ENCODE measurements around the gene ZNF19.

The ZNF19 gene

GRCh38 chr16:71484006-71484893 lies 4.9 kb downstream of the ZNF19 start:
- Histone ChIP-seq H3K4me3 (ENCODE audit: insufficient read length, low read depth) (peak overlapping the region; percentile 88), H3K27me3 (ENCODE audit: insufficient read depth, insufficient read length) (no peaks in the 10 kb centered on the region), H3K4me1 (ENCODE audit: insufficient read depth, insufficient read length) (no peaks in the 10 kb centered on the region), H3K9me3 (ENCODE audit: insufficient read depth, low read length) (no peaks in the 10 kb centered on the region), H3K9ac (ENCODE audit: insufficient read length, low read depth) (peak overlapping the region; percentile 89), H3K36me3 (ENCODE audit: insufficient read depth, insufficient read length, low read length) (no peaks in the 10 kb centered on the region)
- DNase-seq (ENCODE audit: low read depth, low spot score) = peak; percentile 76
- no peak for TF ChIP-seq YY1 (IDR thresholded peaks at IDR 0.05; ENCODE audit: insufficient read depth, insufficient read length)
- no peak for TF ChIP-seq SUZ12 (IDR thresholded peaks at IDR 0.05; ENCODE audit: extremely low read depth, insufficient read depth, insufficient read length)
- TF ChIP-seq ZNF274 (IDR thresholded peaks at IDR 0.05; ENCODE audit: low read depth, low read length) = no peak

GRCh38 chr16:71482569-71482968 lies 6.6 kb downstream of the ZNF19 start:
- no peak for DNase-seq (ENCODE audit: low read depth, low spot score)
- Histone ChIP-seq H3K4me1 (ENCODE audit: insufficient read depth, insufficient read length) (no peaks in the 10 kb centered on the region), H3K4me3 (ENCODE audit: insufficient read length, low read depth) (no peak overlapping the region), H3K27me3 (ENCODE audit: insufficient read depth, insufficient read length) (no peaks in the 10 kb centered on the region), H3K9ac (ENCODE audit: insufficient read length, low read depth) (no peak overlapping the region), H3K36me3 (ENCODE audit: insufficient read depth, insufficient read length, low read length) (peaks cover 14% of the 10 kb centered on the region), H3K9me3 (ENCODE audit: insufficient read depth, low read length) (no peaks in the 10 kb centered on the region)
- TF ChIP-seq SUZ12 (IDR thresholded peaks at IDR 0.05; ENCODE audit: extremely low read depth, insufficient read depth, insufficient read length) (no peak), YY1 (IDR thresholded peaks at IDR 0.05; ENCODE audit: insufficient read depth, insufficient read length) (no peak), ZNF274 (IDR thresholded peaks at IDR 0.05; ENCODE audit: low read depth, low read length) (no peak)

GRCh38 chr16:71480956-71481355 lies 8.2 kb downstream of the ZNF19 start:
- TF ChIP-seq YY1 (IDR thresholded peaks at IDR 0.05; ENCODE audit: insufficient read depth, insufficient read length) = no peak
- no peak for TF ChIP-seq SUZ12 (IDR thresholded peaks at IDR 0.05; ENCODE audit: extremely low read depth, insufficient read depth, insufficient read length)
- TF ChIP-seq ZNF274 (IDR thresholded peaks at IDR 0.05; ENCODE audit: low read depth, low read length) = no peak
- Histone ChIP-seq H3K9me3 (ENCODE audit: insufficient read depth, low read length) (no peaks in the 10 kb centered on the region), H3K27me3 (ENCODE audit: insufficient read depth, insufficient read length) (no peaks in the 10 kb centered on the region), H3K36me3 (ENCODE audit: insufficient read depth, insufficient read length, low read length) (peaks cover 22% of the 10 kb centered on the region), H3K4me3 (ENCODE audit: insufficient read length, low read depth) (no peak overlapping the region), H3K4me1 (ENCODE audit: insufficient read depth, insufficient read length) (no peaks in the 10 kb centered on the region), H3K9ac (ENCODE audit: insufficient read length, low read depth) (no peak overlapping the region)
- DNase-seq (ENCODE audit: low read depth, low spot score) = no peak

- peak; percentile 20 for DNase-seq (ENCODE audit: low read depth, low spot score)
- H3K36me3 ChIP-seq (ENCODE audit: insufficient read depth, insufficient read length, low read length) = peaks cover 33% of the 10 kb centered on the region
- H3K9me3 ChIP-seq (ENCODE audit: insufficient read depth, low read length) = no peaks in the 10 kb centered on the region
- TF ChIP-seq SUZ12 (IDR thresholded peaks at IDR 0.05; ENCODE audit: extremely low read depth, insufficient read depth, insufficient read length) (no peak), ZNF274 (IDR thresholded peaks at IDR 0.05; ENCODE audit: low read depth, low read length) (no peak), YY1 (IDR thresholded peaks at IDR 0.05; ENCODE audit: insufficient read depth, insufficient read length) (no peak)
- no peaks in the 10 kb centered on the region for H3K4me1 ChIP-seq (ENCODE audit: insufficient read depth, insufficient read length)
- no peaks in the 10 kb centered on the region for H3K27me3 ChIP-seq (ENCODE audit: insufficient read depth, insufficient read length)
- no peak overlapping the region for H3K4me3 ChIP-seq (ENCODE audit: insufficient read length, low read depth)
- H3K9ac ChIP-seq (ENCODE audit: insufficient read length, low read depth) = no peak overlapping the region
Observed at GRCh38 chr16:71479420-71479819, 9.7 kb downstream of the ZNF19 start.

GRCh38 chr16:71476457-71477124 lies 12.5 kb downstream of the ZNF19 start:
- no peak overlapping the region for H3K4me3 ChIP-seq (ENCODE audit: insufficient read length, low read depth)
- no peaks in the 10 kb centered on the region for H3K27me3 ChIP-seq (ENCODE audit: insufficient read depth, insufficient read length)
- DNase-seq (ENCODE audit: low read depth, low spot score) = no peak
- peaks cover 36% of the 10 kb centered on the region for H3K36me3 ChIP-seq (ENCODE audit: insufficient read depth, insufficient read length, low read length)
- no peaks in the 10 kb centered on the region for H3K4me1 ChIP-seq (ENCODE audit: insufficient read depth, insufficient read length)
- TF ChIP-seq SUZ12 (IDR thresholded peaks at IDR 0.05; ENCODE audit: extremely low read depth, insufficient read depth, insufficient read length) (no peak), YY1 (IDR thresholded peaks at IDR 0.05; ENCODE audit: insufficient read depth, insufficient read length) (no peak), ZNF274 (IDR thresholded peaks at IDR 0.05; ENCODE audit: low read depth, low read length) (no peak)
- H3K9me3 ChIP-seq (ENCODE audit: insufficient read depth, low read length) = no peaks in the 10 kb centered on the region
- H3K9ac ChIP-seq (ENCODE audit: insufficient read length, low read depth) = no peak overlapping the region

GRCh38 chr16:71474864-71475263 lies 14.3 kb downstream of the ZNF19 start:
- DNase-seq (ENCODE audit: low read depth, low spot score) = no peak
- Histone ChIP-seq H3K36me3 (ENCODE audit: insufficient read depth, insufficient read length, low read length) (peaks cover 36% of the 10 kb centered on the region), H3K9ac (ENCODE audit: insufficient read length, low read depth) (no peak overlapping the region), H3K9me3 (ENCODE audit: insufficient read depth, low read length) (no peaks in the 10 kb centered on the region), H3K4me1 (ENCODE audit: insufficient read depth, insufficient read length) (no peaks in the 10 kb centered on the region), H3K27me3 (ENCODE audit: insufficient read depth, insufficient read length) (no peaks in the 10 kb centered on the region), H3K4me3 (ENCODE audit: insufficient read length, low read depth) (no peak overlapping the region)
- TF ChIP-seq SUZ12 (IDR thresholded peaks at IDR 0.05; ENCODE audit: extremely low read depth, insufficient read depth, insufficient read length) = no peak
- TF ChIP-seq ZNF274 (IDR thresholded peaks at IDR 0.05; ENCODE audit: low read depth, low read length) = no peak
- no peak for TF ChIP-seq YY1 (IDR thresholded peaks at IDR 0.05; ENCODE audit: insufficient read depth, insufficient read length)

- H3K27me3 ChIP-seq (ENCODE audit: insufficient read depth, insufficient read length) = no peaks in the 10 kb centered on the region
- no peaks in the 10 kb centered on the region for H3K9me3 ChIP-seq (ENCODE audit: insufficient read depth, low read length)
- peaks cover 35% of the 10 kb centered on the region for H3K36me3 ChIP-seq (ENCODE audit: insufficient read depth, insufficient read length, low read length)
- no peak for TF ChIP-seq YY1 (IDR thresholded peaks at IDR 0.05; ENCODE audit: insufficient read depth, insufficient read length)
- no peak for TF ChIP-seq ZNF274 (IDR thresholded peaks at IDR 0.05; ENCODE audit: low read depth, low read length)
- TF ChIP-seq SUZ12 (IDR thresholded peaks at IDR 0.05; ENCODE audit: extremely low read depth, insufficient read depth, insufficient read length) = no peak
- DNase-seq (ENCODE audit: low read depth, low spot score) = no peak
- no peak overlapping the region for H3K4me3 ChIP-seq (ENCODE audit: insufficient read length, low read depth)
- no peaks in the 10 kb centered on the region for H3K4me1 ChIP-seq (ENCODE audit: insufficient read depth, insufficient read length)
- H3K9ac ChIP-seq (ENCODE audit: insufficient read length, low read depth) = no peak overlapping the region
Observed at GRCh38 chr16:71473891-71474290, 15.2 kb downstream of the ZNF19 start.
